Activated CD4-positive, alpha-beta memory T cell treated with anti-CD3 and anti-CD28 coated beads for 36 hours (primary cell): ENCODE results near the gene UBE2J2. TPM values are rescaled to one million over a fixed set of nuclear protein-coding genes. Genes with fewer than 3 reads are reported as not detected.

Source experiments
- CTCF ChIA-PET: fragments of 350-600 bp; sonication (Branson Sonifier 250); formaldehyde crosslinking; loops from one replicate; lab custom pipeline; 2021; ENCODE audit warnings: antibody characterized with exemption, inconsistent platforms; lab: Charles Lee
- POLR2A ChIA-PET: fragments of 350-600 bp; sonication (Branson Sonifier 250); formaldehyde crosslinking; loops from one replicate; lab custom pipeline; 2021; ENCODE audit warnings: antibody characterized with exemption; lab: Charles Lee
- DNase-seq: peaks from one replicate; pipeline ENCODE4 v3.0.0-alpha.2; 2020
- H3K27ac Mint-ChIP-seq: one replicate; pipeline ENCODE4 v1.8.0; 2021; ENCODE audit warnings: mixed read lengths
- H3K27me3 Mint-ChIP-seq: one replicate; pipeline ENCODE4 v1.8.0; 2021; ENCODE audit warnings: mixed read lengths
- H3K36me3 Mint-ChIP-seq: one replicate; pipeline ENCODE4 v1.8.0; 2021; ENCODE audit warnings: mixed read lengths
- H3K4me1 Mint-ChIP-seq: one replicate; pipeline ENCODE4 v1.8.0; 2021; ENCODE audit warnings: low read depth, mixed read lengths
- H3K4me3 Mint-ChIP-seq: one replicate; pipeline ENCODE4 v1.8.0; 2021; ENCODE audit warnings: mild to moderate bottlenecking, mixed read lengths
- H3K9me3 Mint-ChIP-seq: one replicate; pipeline ENCODE4 v1.8.0; 2021; ENCODE audit warnings: mixed read lengths
- intact Hi-C: fragments of 100-400 bp; cut with micrococcal nuclease; formaldehyde crosslinking; loops from one replicate; pipeline ENCODE4 v1.15.1; 2023
- total RNA-seq, 2 experiments: library from RNA; stranded (reverse); gene quantifications; one replicate each; pipeline ENCODE4 v1.2.3, GENCODE V29; 2021

The UBE2J2 gene
- total RNA-seq, 2 experiments from 2014 or later = 58.7 to 61.6 TPM

DNA sequence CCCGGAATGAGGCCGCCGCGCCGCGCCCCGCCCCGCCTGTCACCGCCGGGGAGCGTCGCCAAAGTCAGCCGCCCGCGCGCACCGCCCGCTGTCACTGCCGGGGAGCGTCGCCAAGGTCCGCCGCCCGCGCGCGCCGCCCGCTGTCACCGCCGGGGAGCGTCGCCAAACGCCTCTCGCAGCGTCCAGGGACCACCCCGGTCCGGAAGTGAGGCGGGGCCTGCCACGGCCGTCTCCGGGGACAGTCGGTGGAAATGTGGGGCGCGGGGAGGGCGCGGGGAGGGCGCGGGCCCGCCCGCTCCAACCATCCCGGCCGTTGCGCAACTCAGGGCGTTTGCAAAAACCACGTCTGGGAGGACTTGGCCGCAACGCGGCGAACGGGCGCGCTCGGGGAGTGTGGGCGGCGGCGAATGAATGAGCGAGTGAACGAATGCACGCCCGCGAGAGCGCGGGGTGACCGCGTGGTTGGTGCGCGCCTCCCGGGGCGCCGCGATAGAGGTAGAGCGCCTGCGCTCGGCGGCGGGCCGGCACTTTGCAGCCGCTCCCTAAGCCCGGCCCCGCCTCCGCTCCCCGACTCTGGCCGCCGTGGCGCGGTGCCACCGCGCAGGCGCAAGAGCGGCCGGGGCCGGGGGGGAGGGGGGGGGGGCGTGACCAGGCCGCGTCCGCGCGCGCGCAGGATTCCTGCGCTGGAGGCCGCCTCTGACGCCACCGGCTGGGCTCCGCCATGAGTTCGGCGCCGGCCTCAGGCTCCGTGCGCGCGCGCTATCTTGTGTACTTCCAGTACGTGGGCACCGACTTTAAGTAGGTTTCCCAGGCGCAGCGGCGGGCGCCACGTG lies 34.5 kb upstream of the UBE2J2 start, which contains the start of the genes ACAP3 and PUSL1:
Gene ACAP3 (minus strand): TSS at position 8 of the 833 bp plus-strand sequence. CDS start 115 bp downstream, outside the sequence.
Gene PUSL1 (plus strand): TSS at position 675 of the 833 bp plus-strand sequence. CDS start 47 bp downstream, at position 722.
- Mint-ChIP-seq H3K9me3 (no peaks in the 10 kb centered on the region), H3K27ac (peak within 1 kb of the TSS; percentile 82), H3K27me3 (no peaks in the 10 kb centered on the region), H3K36me3 (peaks cover 3% of the 10 kb centered on the region), H3K4me1 (peaks cover 29% of the 10 kb centered on the region), H3K4me3 (peak within 1 kb of the TSS; percentile 81)
- ChIA-PET POLR2A (no interaction called here), CTCF (no interaction called here)
- intact Hi-C loops = loop anchor here (1.0 to 5.0 kb wide), 7 partner anchors 36 to 275 kb away; partner anchors contain the start of genes AURKAIP1, B3GALT6, C1orf159 and DVL1
- peak; percentile 91 for DNase-seq

DNA sequence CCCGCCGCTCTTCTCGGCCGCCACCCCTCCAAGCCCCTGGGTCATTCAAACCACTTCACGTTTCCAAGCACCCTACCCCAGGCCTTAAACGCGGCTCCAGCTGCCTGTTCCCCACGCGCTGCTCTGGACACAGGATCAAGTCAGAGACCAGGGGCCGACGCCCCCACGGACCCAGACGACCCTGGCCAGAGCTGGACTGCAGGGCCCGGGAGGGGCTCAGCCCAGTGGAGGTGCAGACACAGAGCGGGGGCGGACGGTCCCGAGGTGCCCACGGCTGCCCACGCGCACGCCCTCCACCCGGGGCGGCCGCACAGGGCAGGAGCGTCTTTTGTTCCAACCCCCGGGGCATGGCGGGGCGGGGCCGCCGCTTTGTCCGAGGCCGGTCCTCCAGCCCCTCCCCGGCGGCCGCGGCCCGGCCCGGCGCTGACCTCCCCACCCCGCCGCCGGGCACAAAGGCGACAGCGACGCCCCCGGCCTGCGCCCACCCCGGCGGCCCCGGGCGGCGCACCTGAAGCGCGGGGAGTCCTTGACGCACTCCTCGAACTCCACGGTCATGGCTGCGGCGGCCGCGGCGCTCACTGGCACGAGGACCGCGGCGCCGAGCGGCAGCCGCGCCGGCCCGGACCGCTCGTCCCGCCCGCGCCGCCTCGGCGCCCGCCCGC lies 33.7 kb upstream of the UBE2J2 start:
- Mint-ChIP-seq H3K27me3 (no peaks in the 10 kb centered on the region), H3K27ac (no peak overlapping the region), H3K4me1 (peaks cover 29% of the 10 kb centered on the region), H3K4me3 (peak overlapping the region; percentile 81), H3K9me3 (no peaks in the 10 kb centered on the region), H3K36me3 (peaks cover 3% of the 10 kb centered on the region)
- ChIA-PET POLR2A (no interaction called here), CTCF (interaction anchor here (0.9 kb wide), 2 partner anchors 86 to 185 kb away, joined by 3 to 4 read pairs; no protein-coding TSS in a partner anchor)
- intact Hi-C loops = loop anchor here (5.0 kb wide), 4 partner anchors 35 to 190 kb away; partner anchors contain the start of genes AURKAIP1, C1orf159 and UBE2J2
- DNase-seq = peak; percentile 29

DNA sequence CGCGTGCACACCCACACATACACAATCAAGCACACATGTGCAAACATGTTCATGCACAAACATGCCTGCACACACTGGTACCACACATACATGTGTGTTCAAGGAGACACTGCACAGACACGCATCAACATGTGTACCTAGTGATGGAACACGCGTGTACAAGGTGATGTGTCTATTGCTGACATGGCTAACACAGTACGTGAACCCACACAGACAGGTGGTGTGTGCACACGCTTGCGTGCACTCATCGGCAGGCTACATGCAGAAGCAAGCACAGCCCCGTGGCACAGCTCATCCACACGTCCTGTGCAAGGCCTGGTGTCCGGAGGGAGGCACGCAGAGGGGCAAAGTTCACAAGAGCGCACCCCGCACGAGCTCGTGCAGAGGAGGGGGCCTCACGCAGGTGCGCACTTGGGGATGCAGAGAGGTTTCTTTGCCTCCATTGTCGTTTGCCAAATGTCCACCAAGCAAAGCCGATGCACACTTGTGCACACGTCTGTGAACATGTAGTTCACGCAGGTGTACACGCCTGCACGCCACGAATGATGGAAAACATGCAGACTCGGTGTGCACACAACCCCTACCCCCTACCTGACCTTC lies 33.1 kb upstream of the UBE2J2 start:
- ChIA-PET POLR2A (no interaction called here), CTCF (interaction anchor here (0.9 kb wide), 2 partner anchors 87 to 184 kb away, joined by 3 to 4 read pairs; no protein-coding TSS in a partner anchor)
- peaks cover 3% of the 10 kb centered on the region for H3K36me3 Mint-ChIP-seq
- intact Hi-C loops = loop anchor here (5.0 kb wide), 4 partner anchors 34 to 189 kb away; partner anchors contain the start of genes AURKAIP1, C1orf159 and UBE2J2
- H3K4me1 Mint-ChIP-seq = peaks cover 29% of the 10 kb centered on the region
- no peaks in the 10 kb centered on the region for H3K9me3 Mint-ChIP-seq
- peak overlapping the region; percentile 64 for H3K27ac Mint-ChIP-seq
- H3K27me3 Mint-ChIP-seq = no peaks in the 10 kb centered on the region
- no peak for DNase-seq
- peak overlapping the region; percentile 81 for H3K4me3 Mint-ChIP-seq

DNA sequence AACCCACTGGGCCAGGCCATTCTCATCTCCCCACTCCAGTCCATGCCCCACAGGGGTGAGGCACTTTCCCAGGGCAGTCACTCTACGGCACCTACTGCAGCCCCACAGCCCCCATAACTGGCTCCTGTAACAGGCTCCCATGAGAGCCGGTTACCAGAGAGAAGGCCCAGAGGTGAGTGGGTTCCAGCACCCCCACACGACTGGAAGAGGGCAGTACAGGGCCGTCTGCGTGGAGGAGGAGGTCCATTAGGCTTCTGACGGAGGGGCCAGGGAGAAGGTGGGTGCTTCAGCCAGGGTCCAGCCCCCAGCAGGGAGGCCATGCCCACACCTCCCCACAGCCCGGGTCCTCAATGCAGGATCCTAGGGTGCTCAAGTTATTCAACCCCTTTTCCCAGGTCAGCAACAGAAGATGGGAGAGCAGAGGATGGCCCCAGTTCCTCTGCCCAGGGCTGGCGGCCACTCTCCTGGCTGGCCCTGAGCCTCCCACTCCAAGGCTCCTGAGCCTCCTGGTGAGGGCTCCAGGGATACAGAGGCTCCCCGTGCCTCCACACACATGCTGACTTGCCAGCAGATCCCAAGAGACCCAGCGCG lies 32.5 kb upstream of the UBE2J2 start:
- ChIA-PET CTCF (interaction anchor here (0.9 to 1.1 kb wide), 3 partner anchors 16 to 184 kb away, joined by 3 to 4 read pairs (median 3); no protein-coding TSS in a partner anchor), POLR2A (no interaction called here)
- peak overlapping the region; percentile 81 for H3K4me3 Mint-ChIP-seq
- peak; percentile 34 for DNase-seq
- H3K27ac Mint-ChIP-seq = peak overlapping the region; percentile 64
- no peaks in the 10 kb centered on the region for H3K9me3 Mint-ChIP-seq
- no peaks in the 10 kb centered on the region for H3K27me3 Mint-ChIP-seq
- intact Hi-C loops = loop anchor here (5.0 kb wide), 4 partner anchors 34 to 189 kb away; partner anchors contain the start of genes AURKAIP1, C1orf159 and UBE2J2
- peaks cover 29% of the 10 kb centered on the region for H3K4me1 Mint-ChIP-seq
- peaks cover 3% of the 10 kb centered on the region for H3K36me3 Mint-ChIP-seq

DNA sequence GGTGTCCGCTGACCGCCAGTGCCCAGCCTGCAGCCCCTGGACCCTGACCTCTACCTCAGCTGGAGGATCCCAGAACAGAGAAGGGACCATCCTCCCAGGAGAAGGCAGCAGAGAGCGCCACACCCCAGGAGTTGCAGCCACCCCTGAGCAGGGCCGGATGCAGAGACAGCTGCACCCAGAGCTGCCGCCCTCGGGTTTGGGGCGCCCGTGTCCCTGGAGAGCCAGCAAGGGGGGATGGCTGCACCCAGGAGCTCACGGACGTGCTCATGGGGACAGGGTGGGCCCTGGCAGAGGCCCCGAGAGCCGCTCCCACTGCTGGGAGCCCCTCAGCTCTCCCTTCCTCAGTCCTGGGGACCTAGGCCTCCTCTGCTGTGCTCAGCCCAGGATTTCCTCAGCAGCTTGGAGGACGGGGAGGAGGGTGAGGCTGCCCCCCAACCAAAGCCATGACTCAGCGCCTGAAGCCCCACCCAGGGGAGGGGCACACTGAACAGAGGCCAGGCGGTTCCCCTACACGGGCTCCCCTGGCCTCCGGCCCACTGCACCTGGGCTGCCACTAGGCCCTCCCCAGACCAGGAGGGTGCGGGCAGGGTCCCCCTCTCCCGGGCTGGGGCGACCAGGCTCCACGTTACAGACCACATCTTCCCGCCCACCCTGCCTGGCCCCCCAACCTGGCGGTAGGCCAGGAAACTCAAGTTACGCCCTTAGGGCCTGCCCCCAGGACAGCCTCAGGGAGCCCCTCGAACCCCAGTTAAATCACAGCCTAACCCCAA lies 31.8 kb upstream of the UBE2J2 start:
- Mint-ChIP-seq H3K27me3 (no peaks in the 10 kb centered on the region), H3K9me3 (no peaks in the 10 kb centered on the region), H3K36me3 (no peaks in the 10 kb centered on the region), H3K4me1 (peaks cover 26% of the 10 kb centered on the region), H3K27ac (peak overlapping the region; percentile 64), H3K4me3 (peak overlapping the region; percentile 81)
- POLR2A ChIA-PET = no interaction called here
- intact Hi-C loops = loop anchor here (5.0 kb wide), 4 partner anchors 33 to 188 kb away; partner anchors contain the start of genes AURKAIP1, C1orf159 and UBE2J2
- DNase-seq = peak; percentile 73
- CTCF ChIA-PET = interaction anchor here (1.1 to 1.3 kb wide), 2 partner anchors 15 to 184 kb away, joined by 3 to 6 read pairs; no protein-coding TSS in a partner anchor

DNA sequence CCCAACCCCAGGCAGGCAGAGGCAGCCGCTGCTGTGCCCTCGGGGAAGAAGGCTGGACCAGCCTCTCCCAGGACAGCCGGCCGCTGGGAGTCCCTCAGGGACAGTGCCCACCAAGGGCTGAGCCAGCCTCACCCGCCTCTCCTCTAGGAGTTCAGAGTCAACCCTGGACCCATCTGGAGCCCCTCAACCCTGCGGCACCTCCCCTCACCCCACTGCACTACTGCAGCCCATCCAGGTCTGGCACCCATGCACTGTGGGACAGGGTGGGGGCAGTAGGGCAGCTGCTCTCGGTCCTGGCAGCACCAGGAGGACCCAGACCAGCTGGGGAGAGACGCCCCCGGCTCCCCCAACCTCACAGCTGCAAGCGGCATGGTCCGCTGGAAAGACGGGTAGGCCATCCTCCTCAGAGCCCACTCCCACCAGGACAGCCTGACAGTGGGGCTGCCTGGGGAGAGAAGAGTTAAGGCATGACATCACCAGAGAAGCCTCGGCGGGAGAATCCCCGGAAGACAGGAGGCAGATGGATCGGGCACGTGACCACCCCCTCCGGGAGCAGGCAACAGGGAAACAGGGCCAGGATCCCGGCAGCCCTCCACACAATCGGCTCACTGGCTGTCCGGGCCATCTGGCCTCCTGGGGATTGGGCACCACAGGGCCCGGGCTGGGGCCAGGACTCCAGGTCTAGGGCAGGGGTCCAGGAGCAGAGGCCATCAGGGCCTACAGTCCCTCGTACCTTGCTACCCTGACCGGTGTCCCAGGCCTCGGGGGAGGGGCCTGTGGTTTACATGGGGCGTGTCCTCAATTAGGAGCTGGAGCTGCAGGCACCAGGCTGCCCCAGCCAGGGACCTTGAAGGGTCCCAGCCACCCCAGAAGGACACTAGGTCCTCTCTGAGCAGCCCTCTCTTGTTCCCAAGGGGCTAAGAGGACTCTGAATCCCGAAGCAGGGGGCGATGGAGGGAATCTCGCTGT lies 31.0 kb upstream of the UBE2J2 start:
- H3K27ac Mint-ChIP-seq = no peak overlapping the region
- ChIA-PET POLR2A (interaction anchor here (0.5 kb wide), 1 partner anchor 936 kb away, joined by 4 read pairs; no protein-coding TSS in a partner anchor), CTCF (interaction anchor here (1.1 to 1.3 kb wide), 2 partner anchors 14 to 183 kb away, joined by 3 to 6 read pairs; no protein-coding TSS in a partner anchor)
- DNase-seq = no peak
- intact Hi-C loops = loop anchor here (5.0 kb wide), 4 partner anchors 32 to 187 kb away; partner anchors contain the start of genes AURKAIP1, C1orf159 and UBE2J2
- H3K4me3 Mint-ChIP-seq = no peak overlapping the region
- H3K27me3 Mint-ChIP-seq = no peaks in the 10 kb centered on the region
- peaks cover 24% of the 10 kb centered on the region for H3K4me1 Mint-ChIP-seq
- no peaks in the 10 kb centered on the region for H3K36me3 Mint-ChIP-seq
- no peaks in the 10 kb centered on the region for H3K9me3 Mint-ChIP-seq

DNA sequence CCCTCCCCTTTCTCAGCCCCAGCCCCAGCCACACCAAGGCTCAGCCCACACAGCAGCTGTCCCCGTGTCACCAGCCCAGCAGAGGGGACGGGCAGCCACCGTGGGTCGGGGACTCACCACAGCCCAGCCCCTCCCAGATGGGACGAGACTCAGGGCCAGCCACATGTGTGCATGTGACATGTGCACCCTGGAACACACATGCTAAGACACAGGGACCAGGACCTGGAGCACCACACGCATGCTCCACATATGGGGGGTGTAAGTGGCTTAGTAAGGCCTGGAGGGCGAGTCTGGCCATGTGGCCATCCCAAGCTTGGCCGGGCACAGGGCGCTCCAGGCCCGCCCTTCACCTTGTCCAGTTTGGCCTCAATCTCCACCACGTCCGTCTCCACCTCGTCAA lies 30.1 kb upstream of the UBE2J2 start:
- no peaks in the 10 kb centered on the region for H3K36me3 Mint-ChIP-seq
- no peaks in the 10 kb centered on the region for H3K9me3 Mint-ChIP-seq
- H3K4me1 Mint-ChIP-seq = peaks cover 20% of the 10 kb centered on the region
- intact Hi-C loops = no loop called here
- CTCF ChIA-PET = no interaction called here
- no peak overlapping the region for H3K4me3 Mint-ChIP-seq
- H3K27me3 Mint-ChIP-seq = no peaks in the 10 kb centered on the region
- POLR2A ChIA-PET = no interaction called here
- no peak for DNase-seq
- H3K27ac Mint-ChIP-seq = no peak overlapping the region

DNA sequence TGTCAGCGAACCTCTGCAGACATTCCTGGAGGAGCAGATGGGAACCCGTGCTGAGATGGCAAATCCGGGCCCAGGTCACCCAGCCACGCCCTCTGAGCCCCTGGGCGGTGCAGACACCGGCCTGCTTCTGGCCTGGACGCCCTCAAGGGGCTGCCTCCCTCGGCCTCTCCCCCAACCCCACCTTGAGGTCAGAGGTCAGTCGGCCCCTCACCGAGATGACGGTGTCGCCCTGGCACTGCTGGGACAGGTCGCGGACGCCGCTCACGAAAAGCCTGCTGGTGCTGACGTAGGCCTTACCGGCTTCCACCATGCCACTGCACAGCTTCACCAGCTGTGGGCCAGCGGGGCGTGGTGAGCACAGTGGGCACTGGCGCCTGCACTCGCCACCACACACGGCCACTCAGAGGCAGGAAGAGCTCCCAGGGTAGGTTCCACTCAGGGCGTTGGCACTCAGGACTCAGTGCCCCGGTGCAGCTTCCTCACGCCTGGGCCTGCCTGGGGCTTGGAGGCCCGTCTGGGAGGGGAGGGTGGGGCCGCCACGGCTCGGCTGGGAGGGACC lies 29.4 kb upstream of the UBE2J2 start:
- Mint-ChIP-seq H3K27me3 (no peaks in the 10 kb centered on the region), H3K4me3 (no peak overlapping the region), H3K27ac (no peak overlapping the region), H3K4me1 (peaks cover 20% of the 10 kb centered on the region), H3K9me3 (no peaks in the 10 kb centered on the region), H3K36me3 (no peaks in the 10 kb centered on the region)
- CTCF ChIA-PET = no interaction called here
- POLR2A ChIA-PET = no interaction called here
- no peak for DNase-seq
- intact Hi-C loops = no loop called here

DNA sequence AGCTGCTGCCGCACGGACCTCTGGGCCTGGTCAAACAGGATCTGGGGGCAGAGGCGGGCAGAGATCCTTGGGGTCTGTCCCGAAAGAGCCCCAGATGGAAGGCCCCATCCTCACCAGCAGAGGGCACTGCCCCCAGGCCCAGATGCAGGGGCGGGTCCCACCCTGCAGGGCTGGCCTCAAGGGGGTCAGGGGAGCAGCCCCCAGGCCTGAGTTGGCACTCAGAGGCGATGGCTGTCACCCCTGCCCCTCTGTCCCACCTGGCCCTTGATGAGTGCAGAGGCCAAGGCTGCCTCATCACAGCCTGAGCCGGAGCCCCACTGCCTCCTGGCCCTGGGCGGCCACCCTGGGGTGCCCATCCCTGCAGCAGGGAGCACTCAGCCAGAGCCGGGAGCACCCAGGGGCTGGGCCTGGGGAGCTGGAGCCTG lies 28.4 kb upstream of the UBE2J2 start:
- intact Hi-C loops = no loop called here
- no peak for DNase-seq
- H3K27me3 Mint-ChIP-seq = no peaks in the 10 kb centered on the region
- H3K4me3 Mint-ChIP-seq = no peak overlapping the region
- H3K9me3 Mint-ChIP-seq = no peaks in the 10 kb centered on the region
- no peak overlapping the region for H3K27ac Mint-ChIP-seq
- peaks cover 18% of the 10 kb centered on the region for H3K4me1 Mint-ChIP-seq
- ChIA-PET CTCF (no interaction called here), POLR2A (no interaction called here)
- H3K36me3 Mint-ChIP-seq = no peaks in the 10 kb centered on the region
